ENCODE results near the gene GASK1B.

GASK1B gene

DNA sequence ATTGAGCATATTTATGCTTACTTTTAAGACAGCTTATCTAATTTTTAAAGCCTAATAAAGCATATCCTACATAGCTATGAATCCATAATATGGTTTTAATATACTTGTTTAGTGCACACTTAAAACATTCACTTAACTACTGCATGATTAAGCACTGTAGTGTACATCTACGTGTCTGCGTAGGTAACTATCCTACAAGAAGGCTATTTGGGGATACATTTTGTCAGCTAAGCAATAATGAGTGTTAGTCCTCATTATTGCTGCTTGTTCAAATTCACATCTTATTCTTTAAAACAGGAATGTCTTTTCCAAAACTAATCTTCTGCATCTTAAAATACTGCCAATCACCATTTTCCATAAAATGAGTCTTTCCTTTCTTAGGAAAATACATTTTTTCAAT, 38.6 kb downstream of the GASK1B start:
- no peak for DNase-seq

DNA sequence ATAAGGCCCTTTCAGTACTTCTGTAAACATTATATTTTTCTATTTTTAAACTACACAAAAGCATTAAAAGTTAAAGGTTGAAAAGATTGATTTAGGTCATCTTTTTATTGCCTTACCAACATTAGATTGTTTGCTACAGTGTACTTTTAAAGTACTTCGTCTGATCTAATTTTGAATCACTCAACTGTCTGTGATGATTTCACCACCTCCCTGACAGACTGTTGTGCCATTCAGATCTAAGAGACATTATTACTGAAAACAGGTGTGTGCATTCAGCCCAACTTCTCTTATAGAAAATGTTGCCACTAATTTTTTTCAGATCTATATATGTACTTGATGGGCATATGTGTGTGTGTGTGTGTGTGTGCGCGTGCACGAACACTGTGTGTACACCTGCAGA, 39.3 kb downstream of the GASK1B start:
- DNase-seq: no peak

DNA sequence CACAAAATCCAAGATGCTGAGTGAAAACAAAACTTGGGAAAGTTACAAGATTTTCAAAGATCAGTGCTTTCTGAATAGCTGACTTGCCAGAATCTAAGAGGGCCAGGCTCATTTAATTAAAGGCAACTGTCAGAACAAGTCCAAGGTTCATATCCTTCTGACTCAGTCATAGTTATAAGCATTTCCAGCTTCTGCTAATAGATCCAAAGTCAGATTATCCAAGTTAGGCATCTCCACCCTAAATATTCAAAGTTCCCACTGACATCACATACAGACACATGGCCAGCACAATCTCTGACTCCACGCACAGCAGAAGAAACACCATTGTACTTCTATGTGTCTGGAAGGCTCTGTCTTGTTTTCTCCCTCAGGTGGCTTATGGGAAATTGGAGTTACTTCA, 41.8 kb downstream of the GASK1B start:
- no peak for DNase-seq

DNA sequence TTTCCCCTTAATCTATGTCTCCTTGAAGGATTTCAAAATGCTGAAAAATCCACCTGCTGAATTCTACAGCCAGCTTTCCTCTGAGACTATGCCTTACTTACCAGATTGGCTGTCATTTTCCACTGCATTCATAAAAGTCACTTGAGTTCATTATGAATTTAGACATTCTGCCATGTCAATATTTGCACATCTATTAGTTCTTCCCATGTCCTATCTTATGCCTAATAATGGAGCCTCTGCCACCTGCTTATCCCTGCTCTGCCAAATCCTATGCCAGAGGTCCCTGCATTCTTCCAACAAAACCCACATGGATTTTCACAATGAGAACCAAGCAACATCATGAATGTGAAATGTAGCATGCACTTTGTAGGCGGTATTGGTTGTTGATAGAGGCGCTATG, 42.6 kb downstream of the GASK1B start:
- no peak for DNase-seq

DNA sequence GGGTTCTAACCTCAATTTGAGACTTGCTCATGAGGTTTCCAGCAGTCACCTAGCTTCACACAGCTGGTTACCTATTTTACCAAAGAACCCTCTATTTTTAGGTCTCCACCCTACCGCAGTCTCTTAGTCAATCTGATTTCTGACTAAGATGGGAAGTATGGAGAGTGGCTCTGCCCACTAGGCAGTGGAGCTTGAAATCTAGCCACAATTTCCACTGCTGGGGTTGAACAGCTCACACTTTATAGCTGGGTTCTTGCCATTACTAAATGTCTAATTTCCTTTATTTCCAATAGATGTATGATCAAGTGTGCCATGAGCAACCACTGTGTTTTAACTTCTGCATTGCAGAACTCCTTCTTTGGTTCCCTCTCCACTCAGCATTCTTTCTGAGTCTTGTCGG, 43.1 kb downstream of the GASK1B start:
- DNase-seq: no peak

DNA sequence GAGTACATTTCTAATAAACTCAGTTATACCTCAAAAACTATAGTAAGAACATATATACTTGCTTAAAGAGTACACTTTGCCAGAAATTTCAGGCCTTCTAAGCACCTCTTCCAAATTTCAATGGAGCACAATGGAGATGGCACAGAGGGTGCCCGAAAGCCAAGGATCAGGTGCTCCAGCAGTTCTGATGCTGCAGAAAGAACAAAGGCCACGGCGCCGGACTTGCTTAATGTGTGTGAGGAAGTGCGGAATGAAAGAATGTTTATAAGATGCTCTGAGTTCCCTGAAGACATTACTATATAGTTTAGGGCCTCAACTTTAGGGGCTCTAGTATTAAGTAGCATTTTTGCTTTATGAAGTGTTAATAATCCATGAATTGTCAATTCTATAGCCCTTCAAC, 44.3 kb downstream of the GASK1B start:
- no peak for DNase-seq

DNA sequence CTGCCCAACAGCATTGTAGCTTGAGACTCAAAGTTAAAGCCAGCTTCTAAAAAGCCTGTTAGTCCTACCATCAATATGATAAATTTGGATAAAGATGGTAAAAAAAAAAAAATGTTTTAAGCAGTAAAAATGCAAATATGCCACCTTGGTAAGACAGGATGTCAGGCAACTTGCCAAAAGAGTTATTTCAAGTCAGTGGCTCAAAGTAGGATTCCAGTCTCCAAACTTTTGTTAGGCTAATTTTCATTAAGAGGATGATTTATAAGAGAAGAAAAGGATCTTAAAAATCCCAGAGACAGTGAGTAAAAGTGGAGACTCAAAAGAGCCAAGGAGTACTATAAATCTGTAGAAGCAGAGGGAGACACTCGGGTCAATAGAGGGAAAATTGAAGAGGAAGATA, 47.5 kb downstream of the GASK1B start:
- DNase-seq: no peak
